H1 (cell line): ENCODE data around the gene TEKTIP1.

ENCODE experiments used
- BACH1 ChIP-seq: IDR thresholded peaks from 2 replicates; pipeline ENCODE4 v1.6.1; 2012; ENCODE audit warnings: low read length, improper control_type of control experiment
- CTCF ChIP-seq, 3 experiments: IDR thresholded peaks; 1 replicate in 2 of 3; 2 replicates in 1 of 3; pipeline versions ENCODE4 v1.5.1 to v1.6.1; 2011; ENCODE audit warnings: low read length in 3 of 3, mild to moderate bottlenecking in 3 of 3, inconsistent platforms in 2 of 3, low read depth in 1 of 3, moderate library complexity in 1 of 3; ENCODE audit not compliant: insufficient read depth in 1 of 3; ENCODE audit errors: control extremely low read depth in 1 of 3
- MAFK ChIP-seq: IDR thresholded peaks from 2 replicates; pipeline ENCODE4 v1.6.1; 2012; ENCODE audit warnings: low read depth, mild to moderate bottlenecking, improper control_type of control experiment, low read length
- POLR2A ChIP-seq, 2 experiments: IDR thresholded peaks; 1 replicate in 1 of 2; 2 replicates in 1 of 2; pipeline ENCODE4 v1.6.1; 2011; ENCODE audit warnings: low read depth in 2 of 2, low read length in 2 of 2, mild to moderate bottlenecking in 2 of 2; ENCODE audit errors: control extremely low read depth in 1 of 2
- SRF ChIP-seq: IDR thresholded peaks from 2 replicates; pipeline ENCODE4 v1.6.1; 2011; ENCODE audit warnings: mild to moderate bottlenecking, low read depth, low read length, moderate library complexity
- TBP ChIP-seq: IDR thresholded peaks from 2 replicates; pipeline ENCODE4 v1.6.1; 2011; ENCODE audit warnings: low read depth, low read length, improper control_type of control experiment
- USF2 ChIP-seq: IDR thresholded peaks from 2 replicates; pipeline ENCODE4 v1.6.1; 2011; ENCODE audit warnings: low read length, improper control_type of control experiment

- TF ChIP-seq TBP = no peak
- TF ChIP-seq CTCF (IDR thresholded peaks at IDR 0.05; ENCODE audit: control extremely low read depth in 1 of 3, insufficient read depth in 1 of 3, low read depth in 1 of 3, low read length in 3 of 3) = 0 out of 4 replicates have a peak, but pooled peaks of 1 of the 3 experiments have one; percentile 1
- 0 out of 3 replicates have a peak, but pooled peaks of 1 of the 2 experiments have one; percentile 12 for TF ChIP-seq POLR2A (IDR thresholded peaks at IDR 0.05; ENCODE audit: control extremely low read depth in 1 of 2, low read depth in 2 of 2, low read length in 2 of 2)
- no peak for TF ChIP-seq SRF
- TF ChIP-seq MAFK = no peak
- no peak for TF ChIP-seq USF2
- TF ChIP-seq BACH1 = no peak
Measured at GRCh38 chr19:3557461-3558248, 18.7 kb downstream of the TEKTIP1 start, which contains the start of gene MFSD12.
